Pancreas (tissue), 8 donors: ENCODE measurements around the gene CLVS2. TPM values are rescaled to one million over a fixed set of nuclear protein-coding genes. Genes with fewer than 3 reads are reported as not detected.

ENCODE experiments used
- polyA plus RNA-seq, 2 donors: library from polyadenylated mRNA; stranded (reverse); fragments of 200-250 nt; gene quantifications; one replicate each; pipeline ENCODE4 v1.2.3, GENCODE V29; 2013
- total RNA-seq, 6 donors: library from RNA; stranded (reverse); fragmentation: NEBNext Ultra II Directional in 4 of 6; extraction: Animal tissue kit (Norgen Biotek cat#: 25700) in 4 of 6; gene quantifications; one replicate each; pipeline versions ENCODE4 v1.2.1 to v1.2.4, GENCODE V29; 2021 to 2023
- donor health status: healthy with polysubstance abuse.
- donor health status: DM: no; HTN: no; CAD: no; lungs with moderate emphysema.
- donor health status: DM: no; HTN: no; CAD: no.
- donor health status: Bipolar disorder and iron deficiency.
- donor health status: DM: yes; HTN: yes; CAD: no.
- donor health status: DM: no; HTN: no; CAD: no.
- donor health status: DM: no; HTN: no; CAD: no.
- donor health status: DM: yes; HTN: yes; CAD: no.

The CLVS2 gene
- total and polyA plus RNA-seq, 8 donors, result under 0.01 to 0.06 (median 0.03) TPM; not detected in 4

Other genes starting within 250 kb of the CLVS2 start
- not detected for gene FABP7, start 216.5 kb upstream of the CLVS2 start, total RNA-seq
- gene FABP7, start 216.5 kb upstream of the CLVS2 start, polyA plus RNA-seq, result not detected
- gene SMPDL3A, start 207.0 kb upstream of the CLVS2 start, total RNA-seq, result 10 to 100 TPM in 4 of 6 donors, 1 to 10 TPM in 2; 8.7 to 12.6 (median 10.6) TPM
- 10 to 100 TPM in 1 of 2 donors, 1 to 10 TPM in 1; 7.4 to 19.8 TPM for gene SMPDL3A, start 207.0 kb upstream of the CLVS2 start, polyA plus RNA-seq